HG03060 (cell line): ENCODE results near the gene SLC39A5.
"Not testable (repeated sequence)": the region's sequence is repeated elsewhere in the genome, so short reads cannot be mapped to it uniquely, and the experiment has no call there.

Experiments
- ATAC-seq: cut with Tn5 transposase; IDR thresholded peaks from one replicate; pipeline ENCODE4 v1.9.1; 2021; ENCODE audit warnings: low read depth, moderate number of reproducible peaks; ENCODE audit not compliant: unreplicated experiment

The SLC39A5 gene

GRCh38 chr12:56267443-56268071, 37.7 kb downstream of the SLC39A5 start:
- ATAC-seq, result peak; percentile 14

DNA sequence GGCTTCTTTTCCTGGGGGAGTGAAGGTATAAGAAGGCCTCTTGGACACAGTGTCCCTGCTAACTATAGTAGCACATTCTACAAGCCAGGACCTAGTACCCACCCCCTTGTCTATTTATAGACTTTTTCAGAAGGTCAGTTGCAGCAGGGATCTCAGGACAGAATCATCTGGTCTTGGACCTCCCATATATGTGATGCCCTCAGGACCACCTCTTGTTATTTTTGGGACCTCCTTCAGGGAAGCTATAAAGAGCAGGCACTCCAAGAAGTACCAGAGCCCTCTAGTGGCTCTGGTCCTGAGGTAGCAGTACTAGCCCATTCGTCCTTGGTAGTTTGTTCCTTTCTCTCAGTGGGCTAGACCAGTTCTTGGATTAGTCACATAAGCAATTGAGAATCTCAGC, 41.2 kb downstream of the SLC39A5 start:
- no peak for ATAC-seq

GRCh38 chr12:56272468-56272867, 42.6 kb downstream of the SLC39A5 start:
- not testable (repeated sequence) for ATAC-seq

DNA sequence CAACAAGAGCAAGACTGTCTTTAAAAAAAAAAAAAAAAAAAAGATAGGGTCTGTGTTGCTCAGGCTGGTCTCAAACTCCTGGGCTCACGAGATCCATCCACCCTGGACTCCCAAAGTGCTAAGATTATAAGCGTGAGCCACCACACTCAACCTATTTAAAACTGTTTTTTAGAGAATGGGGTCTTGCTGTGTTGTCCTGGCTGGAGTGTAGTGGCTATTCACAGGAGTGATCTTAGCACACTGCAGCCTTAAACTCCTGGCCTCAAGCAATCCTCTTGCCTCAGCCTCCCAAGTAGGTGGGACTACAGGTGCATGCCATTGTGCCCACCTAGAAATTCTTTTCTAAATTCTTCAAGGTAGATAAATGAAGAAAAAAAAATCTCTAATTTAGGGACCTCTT, 44.4 kb downstream of the SLC39A5 start:
- ATAC-seq, result no peak

GRCh38 chr12:56278905-56279304, 49.1 kb downstream of the SLC39A5 start:
- no peak for ATAC-seq

DNA sequence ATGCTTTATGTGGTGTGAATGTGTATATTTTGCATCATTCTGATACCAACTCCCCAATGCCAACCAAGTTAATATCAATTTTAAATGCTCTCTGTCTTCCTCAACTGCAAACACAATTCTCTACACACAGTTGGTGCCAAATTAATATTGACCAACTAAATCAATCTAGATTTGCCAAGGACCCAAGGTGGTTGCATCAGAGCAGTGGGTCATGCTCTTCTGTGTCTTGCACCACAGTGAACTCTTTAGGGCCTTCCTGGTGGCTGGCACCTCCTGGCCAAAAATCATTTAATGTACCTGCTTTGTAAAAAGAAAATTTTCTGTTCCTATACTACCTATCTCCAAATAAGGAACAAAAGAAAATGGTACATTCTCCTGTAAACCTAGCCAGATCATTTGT, 51.0 kb downstream of the SLC39A5 start:
- no peak for ATAC-seq

GRCh38 chr12:56282030-56282429, 52.2 kb downstream of the SLC39A5 start:
- ATAC-seq, result no peak

DNA sequence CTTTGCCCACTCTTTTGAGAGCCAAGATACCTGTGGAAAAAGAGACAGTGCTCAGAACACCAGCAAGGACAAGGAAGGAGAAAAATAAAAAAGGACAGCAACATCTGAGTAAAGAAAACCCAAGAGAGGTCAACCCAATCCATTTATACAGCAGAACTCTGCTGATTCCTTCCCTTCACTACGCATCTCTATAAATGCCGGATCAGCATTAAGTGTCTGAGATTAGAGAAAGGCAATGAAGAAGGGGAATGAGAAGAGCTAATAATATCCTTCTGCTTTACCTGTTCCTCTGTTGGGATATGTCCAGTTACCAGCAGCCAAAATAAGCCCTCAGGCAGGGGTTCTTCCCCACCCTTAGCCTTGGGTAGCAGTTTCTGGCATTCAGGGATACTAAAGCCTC, 52.7 kb downstream of the SLC39A5 start:
- no peak for ATAC-seq

GRCh38 chr12:56284263-56284662, 54.4 kb downstream of the SLC39A5 start:
- ATAC-seq, result not testable (repeated sequence)

- no peak for ATAC-seq
Measured at GRCh38 chr12:56286044-56286830, 56.4 kb downstream of the SLC39A5 start.
